Right forelimb (tissue), 1 donor: ENCODE data around the gene ARHGAP6.

Source experiments
- DNase-seq: peaks from one replicate; pipeline ENCODE4 v3.0.0-alpha.2; 2018

The ARHGAP6 gene

DNA sequence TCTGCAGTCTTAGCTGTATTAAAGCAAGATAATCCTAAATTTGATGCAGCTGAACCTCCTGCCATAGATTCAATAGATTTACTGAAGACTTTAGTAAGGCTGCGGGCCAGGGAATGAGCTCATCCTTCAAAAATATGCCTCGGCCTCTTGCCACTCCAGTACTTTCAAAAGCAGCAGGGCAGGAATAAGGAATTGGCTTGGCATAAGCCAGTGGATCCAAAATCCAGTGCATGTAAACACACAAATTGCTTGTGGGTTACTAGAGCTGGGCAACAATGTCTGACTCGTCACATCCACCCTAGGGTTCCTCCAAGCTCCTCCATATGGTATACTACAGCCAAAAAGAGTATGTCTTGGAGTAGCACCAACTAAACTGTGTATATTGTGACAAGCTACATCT is 207.6 kb downstream of the ARHGAP6 start:
- DNase-seq, result no peak

- DNase-seq, result no peak
These were observed 214.6 kb downstream of the ARHGAP6 start for GRCh38 chrX:11451151-11451550.

- no peak for DNase-seq
These were observed 215.4 kb downstream of the ARHGAP6 start for GRCh38 chrX:11450354-11450753.

GRCh38 chrX:11449613-11450012 is 216.1 kb downstream of the ARHGAP6 start:
- DNase-seq, result no peak

DNA sequence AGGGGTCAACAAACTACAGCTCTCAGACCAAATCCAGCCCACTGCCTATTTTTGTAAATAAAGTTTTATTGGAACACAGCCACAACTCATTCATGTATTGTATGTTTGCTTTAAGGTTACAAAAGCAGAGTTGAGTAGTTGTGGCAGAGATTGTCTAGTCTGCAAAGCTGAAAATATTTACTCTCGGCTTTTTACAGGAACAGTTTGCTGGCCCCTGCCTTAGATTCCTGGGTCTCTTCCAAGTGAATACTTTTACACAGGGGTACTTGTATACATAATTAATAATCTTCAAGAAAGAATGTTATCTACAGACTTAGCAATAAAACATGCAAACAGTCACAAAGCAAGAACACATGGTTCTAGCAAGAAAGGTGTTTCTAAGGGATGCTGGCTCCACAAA is 218.3 kb downstream of the ARHGAP6 start:
- no peak for DNase-seq

DNA sequence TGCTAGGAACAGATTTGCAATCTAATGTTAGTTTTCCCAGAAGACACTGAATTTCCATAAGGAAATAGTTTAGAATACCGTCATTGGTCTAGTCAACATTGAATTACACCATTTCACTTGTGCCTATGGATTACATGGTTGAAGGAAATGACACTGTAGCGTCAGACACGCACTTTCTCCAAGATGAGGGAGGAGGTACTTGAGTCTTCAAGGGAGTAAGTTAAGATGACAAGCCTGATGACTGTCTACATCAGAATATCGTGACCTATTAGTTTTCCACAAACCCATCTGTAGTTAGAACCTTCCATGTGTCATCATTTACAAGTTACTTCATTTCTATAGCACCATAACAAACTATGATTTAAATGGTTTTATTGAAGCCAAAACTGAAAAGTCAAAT is 218.8 kb downstream of the ARHGAP6 start:
- DNase-seq, result no peak

DNA sequence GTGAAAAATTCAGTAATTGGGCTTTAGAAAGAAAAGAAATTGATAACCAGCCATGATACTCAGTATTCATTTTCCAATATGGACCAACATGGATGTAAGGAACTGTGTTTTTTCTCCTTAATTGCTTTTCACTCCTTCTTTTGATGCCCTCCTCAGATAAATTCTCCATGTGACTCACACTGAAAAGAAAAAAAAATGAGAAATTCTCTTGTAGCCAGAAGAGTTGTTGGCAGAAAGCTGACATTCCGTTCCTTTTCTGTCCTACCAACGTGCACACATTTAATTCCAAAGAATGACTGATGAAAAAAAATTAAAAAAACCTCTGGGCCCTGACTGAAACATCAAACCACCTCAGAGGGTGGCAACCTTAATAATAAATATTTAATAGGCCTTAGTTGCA is 219.4 kb downstream of the ARHGAP6 start:
- no peak for DNase-seq

DNA sequence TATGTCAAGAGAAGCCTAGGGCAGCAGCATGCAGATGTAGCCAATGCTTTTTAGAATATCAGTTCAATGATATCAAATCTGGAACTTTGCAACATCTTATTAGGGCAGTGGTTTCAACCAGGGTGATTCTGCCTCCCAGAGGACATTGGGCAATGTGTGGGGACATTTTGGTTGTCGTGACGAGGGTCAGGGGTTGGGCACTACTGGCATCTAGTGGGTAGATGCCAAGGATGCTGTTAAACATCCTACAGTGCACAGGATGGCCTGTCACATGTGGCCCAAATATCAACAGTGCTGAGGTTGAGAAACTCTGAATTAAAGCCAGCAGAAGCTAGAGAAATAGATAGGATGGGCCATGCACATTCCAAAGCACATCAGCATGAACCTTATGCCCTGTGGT is 220.2 kb downstream of the ARHGAP6 start:
- no peak for DNase-seq

GRCh38 chrX:11444052-11444451 is 221.7 kb downstream of the ARHGAP6 start:
- no peak for DNase-seq

- no peak for DNase-seq
These were observed 225.9 kb downstream of the ARHGAP6 start for GRCh38 chrX:11439846-11440245.

- DNase-seq, result no peak
These were observed 227.0 kb downstream of the ARHGAP6 start for GRCh38 chrX:11438767-11439166.

- no peak for DNase-seq
These were observed 227.4 kb downstream of the ARHGAP6 start for GRCh38 chrX:11438380-11438723.

DNA sequence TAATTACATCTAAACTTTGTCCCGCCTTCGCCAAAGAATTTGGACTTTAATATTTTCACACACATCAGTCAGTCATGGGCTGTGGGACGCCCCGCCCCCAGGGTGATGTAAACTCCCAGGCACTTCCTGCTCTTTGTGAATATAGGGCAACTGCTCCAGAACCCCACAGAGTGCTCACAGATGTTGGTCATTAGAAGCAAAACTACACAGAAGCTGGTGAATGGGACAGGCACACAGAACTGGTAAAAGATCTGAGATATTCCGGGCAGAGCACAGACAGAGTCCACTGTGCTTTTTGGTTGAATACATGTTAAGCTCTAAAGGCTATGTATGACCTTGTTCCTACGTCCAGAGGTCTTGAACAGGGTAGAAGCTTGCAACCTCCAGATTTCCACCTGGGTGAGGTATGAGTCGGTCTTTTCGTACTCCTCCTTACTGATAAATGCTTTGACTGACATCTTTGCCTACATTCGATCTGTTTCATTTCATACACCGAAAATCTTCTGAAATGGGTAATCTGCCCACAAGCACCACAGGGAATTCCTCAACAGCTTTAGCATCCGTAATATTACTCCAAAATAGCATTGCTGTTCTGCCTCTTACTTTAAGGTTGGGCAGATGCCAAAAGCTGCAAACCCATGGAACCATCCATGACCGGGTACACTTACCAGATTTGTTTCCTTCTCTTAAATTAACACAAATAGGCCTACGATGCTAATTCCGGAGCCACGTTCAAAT is 227.9 kb downstream of the ARHGAP6 start:
- peak; percentile 52 for DNase-seq

DNA sequence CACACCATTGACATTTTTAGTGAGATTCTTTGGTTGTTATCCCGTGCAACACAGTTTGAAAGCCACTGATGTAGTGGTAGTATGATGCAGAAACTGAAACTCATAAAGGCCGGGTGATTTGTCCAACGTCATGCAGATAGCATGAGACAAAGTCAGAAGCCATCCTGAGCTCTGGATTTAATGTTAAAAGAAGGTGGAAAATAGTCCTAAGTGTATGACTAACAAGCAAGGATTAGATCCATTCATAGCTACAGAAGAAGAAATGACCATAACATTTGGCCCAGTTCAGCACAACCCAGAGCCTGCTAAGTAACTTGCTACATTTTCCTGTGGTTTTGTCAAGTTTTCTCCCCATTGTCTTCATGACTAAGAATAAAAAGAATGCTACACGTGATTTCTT is 230.2 kb downstream of the ARHGAP6 start:
- DNase-seq, result no peak

GRCh38 chrX:11434607-11435006 is 231.1 kb downstream of the ARHGAP6 start:
- no peak for DNase-seq

DNA sequence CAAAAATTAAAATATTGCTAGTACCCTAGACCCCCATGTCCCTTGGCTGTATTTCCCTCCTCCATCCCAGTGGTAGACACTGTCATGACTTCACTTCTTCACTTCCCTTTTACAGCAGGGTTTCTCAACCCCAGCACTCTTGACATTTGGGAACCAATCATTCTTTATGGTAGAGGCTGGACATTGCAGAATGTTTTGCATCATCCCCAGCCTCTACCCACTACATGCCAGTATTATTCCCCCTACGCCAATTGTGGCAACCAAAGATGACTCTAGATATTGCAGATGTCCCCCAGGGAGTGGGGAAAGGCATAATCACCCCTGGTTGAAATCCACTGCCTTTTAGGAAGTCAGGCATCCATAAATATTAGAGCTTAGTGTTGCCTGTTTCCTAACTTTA is 233.9 kb downstream of the ARHGAP6 start:
- DNase-seq, result no peak

- no peak for DNase-seq
These were observed 235.4 kb downstream of the ARHGAP6 start for GRCh38 chrX:11430271-11430670.

DNA sequence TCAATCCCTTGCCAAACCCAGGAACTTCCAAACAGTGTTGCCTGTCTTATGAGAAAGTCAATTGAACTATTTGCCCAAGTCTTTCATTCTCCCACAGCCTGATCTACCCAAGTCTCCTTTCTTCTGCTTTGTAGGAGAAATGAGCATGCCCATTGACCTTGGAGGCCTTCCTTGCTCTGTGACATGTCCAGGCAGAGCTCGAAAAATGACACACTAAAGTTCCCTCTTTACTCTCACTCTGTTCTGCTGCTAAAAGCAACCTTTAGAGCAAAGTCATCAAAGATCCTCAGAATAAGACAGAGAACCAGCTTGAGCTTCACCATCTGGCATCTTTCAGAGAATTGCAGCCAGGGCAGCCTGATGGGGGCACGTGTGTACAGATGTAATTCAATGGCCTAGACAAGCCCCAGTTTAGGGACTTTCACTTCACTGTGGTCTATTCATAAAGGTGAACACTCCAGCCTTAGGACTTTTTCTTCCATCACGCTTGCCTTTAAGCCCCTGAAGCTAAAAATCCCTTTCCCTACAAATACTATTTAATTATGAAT is 236.1 kb downstream of the ARHGAP6 start:
- DNase-seq, result no peak

DNA sequence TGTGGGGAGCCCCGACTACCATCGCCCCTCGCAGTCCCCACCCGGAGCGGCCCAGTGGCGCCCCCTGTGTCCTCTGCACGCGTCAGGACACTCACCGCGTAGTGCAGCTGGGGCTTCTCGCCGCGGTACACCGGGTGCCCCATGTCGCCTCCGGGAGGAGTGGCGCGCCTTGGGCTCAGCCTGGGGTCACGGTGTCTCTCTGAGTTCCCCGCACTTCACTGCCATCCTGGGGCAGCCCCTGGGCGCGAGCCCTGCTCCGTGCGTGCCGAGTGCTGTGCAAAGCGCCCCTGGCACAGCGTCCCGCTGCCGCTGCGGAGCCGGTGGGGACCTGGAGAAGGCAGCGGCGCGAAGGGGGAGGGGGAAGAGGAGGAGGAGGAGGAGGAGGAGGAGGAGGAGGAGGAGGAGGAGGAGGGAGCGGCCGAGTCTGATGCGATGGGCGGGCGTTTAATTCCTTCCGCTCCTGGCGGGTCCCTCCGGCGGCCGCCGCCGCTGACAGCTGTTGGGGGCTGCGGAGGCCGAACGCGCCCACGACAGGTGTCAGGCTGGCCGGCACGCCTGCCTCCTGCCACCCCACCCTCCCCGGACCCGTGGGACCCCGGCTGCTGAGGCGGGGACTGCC is 238.2 kb downstream of the ARHGAP6 start:
- peak; percentile 68 for DNase-seq

- no peak for DNase-seq
These were observed 238.8 kb downstream of the ARHGAP6 start for GRCh38 chrX:11426712-11427452.

GRCh38 chrX:11424903-11425674 is 240.6 kb downstream of the ARHGAP6 start:
- DNase-seq, result no peak

GRCh38 chrX:11423949-11424348 is 241.8 kb downstream of the ARHGAP6 start:
- DNase-seq, result no peak

GRCh38 chrX:11423362-11423818 is 242.3 kb downstream of the ARHGAP6 start:
- DNase-seq, result no peak
